HG02798 (cell line): ENCODE measurements around the gene RASL11B.
A peak's percentile ranks its signal among the peaks of the same experiment; 100 is the strongest.

ENCODE experiments used
- ATAC-seq: cut with Tn5 transposase; IDR thresholded peaks from one replicate; pipeline ENCODE4 v1.9.1; 2021; ENCODE audit warnings: mild to moderate bottlenecking; ENCODE audit not compliant: unreplicated experiment, poor library complexity

The RASL11B gene

GRCh38 chr4:52907510-52907909 is 45.4 kb downstream of the RASL11B start:
- ATAC-seq = no peak

DNA sequence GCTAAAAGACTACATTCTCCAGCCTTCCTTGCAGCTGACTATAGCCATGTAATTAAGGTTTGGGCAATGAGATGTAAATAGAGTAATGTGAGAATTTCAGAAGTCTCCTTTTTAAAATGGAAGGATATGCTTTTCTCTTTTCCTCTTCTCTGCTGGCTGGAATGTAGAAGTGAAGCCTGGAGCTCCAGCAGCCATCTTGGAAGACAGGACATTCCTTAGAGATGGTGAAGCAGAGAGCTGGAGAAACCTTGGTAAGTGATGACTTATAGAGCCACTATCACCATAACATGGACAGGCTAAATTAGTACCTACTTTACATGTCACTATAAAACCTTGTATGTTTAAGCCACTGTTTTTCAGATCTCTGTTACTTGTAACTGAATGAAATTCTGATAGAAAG is 48.0 kb downstream of the RASL11B start:
- ATAC-seq = no peak

DNA sequence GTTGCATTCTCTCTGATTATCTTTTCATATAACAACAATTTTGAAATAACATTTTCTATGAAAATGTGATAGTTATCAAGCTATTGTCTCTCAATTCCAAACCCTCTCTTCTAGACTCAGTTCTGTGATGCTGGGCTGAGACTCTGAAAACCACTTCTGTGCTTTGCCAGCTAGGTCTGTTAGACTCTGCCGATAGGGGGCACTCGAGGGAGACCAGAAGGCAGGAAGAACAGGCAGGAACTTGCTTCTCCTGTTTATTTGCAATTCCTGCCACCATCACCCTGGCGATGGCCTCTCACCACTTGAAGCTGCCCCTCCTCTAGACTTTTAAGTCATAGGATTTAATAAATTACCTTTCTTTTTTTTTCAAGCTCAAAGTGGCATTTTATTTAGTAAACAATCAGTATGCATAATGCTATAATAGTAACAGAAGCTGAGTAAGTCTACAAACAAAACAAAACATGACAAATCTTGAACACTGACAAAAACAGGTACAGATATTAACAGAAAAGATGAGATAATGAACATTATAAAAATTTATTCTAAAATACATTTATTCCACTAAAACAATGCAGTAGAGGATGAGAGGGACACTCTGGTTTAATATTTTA is 49.7 kb downstream of the RASL11B start:
- peak; percentile 88 for ATAC-seq

GRCh38 chr4:52912608-52913007 is 50.5 kb downstream of the RASL11B start:
- no peak for ATAC-seq

DNA sequence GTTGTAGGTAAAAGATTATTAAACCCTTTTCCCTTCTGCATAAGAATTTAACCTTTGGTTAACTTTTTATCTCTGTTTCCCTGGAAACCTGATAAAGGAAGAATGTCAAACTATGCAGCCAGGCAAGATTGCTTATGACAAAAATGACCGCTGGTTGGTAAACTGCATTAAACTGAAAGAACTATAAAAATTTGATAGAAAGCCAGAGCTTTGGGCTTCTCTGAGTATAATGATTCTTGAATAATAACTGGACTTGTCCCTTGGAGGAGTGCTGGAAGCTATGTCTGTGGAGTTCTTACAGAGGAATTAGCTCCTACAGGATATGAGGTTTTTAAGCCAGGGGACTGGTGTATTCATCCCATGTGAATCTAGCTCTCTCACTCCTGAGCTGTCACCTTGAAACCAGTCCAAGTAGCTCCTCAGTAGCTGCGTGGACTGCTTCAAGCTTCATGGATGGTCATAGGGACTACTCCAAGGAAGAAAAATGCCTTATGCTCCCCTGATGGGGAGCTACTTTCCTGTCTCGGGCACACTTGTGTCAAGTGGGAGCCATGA is 52.0 kb downstream of the RASL11B start:
- no peak for ATAC-seq

DNA sequence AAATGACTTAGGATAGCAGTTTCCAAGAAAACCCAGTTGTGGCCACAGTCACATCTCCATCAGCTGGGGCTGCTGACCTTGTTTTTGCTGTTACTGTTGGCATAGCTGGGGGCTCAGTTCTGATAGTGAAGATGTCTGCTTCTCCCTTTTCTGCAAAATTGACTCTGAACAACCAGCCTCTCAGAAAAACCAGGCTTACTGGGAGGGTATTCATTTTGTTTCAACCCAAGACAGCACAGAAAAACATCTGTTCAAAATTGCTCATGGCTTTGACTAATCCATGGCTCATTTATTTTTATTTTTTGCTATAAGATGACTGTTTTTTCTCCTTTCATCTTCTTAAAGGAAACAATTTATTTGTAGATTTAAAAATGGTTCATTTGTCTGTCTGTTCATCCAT is 53.1 kb downstream of the RASL11B start:
- no peak for ATAC-seq

- no peak for ATAC-seq
Observed at GRCh38 chr4:52915730-52916300, 53.7 kb downstream of the RASL11B start.
